SK-N-SH (cell line): Measurements from ENCODE around the gene FCHO1. TPM values are rescaled to one million over a fixed set of nuclear protein-coding genes. Genes with fewer than 3 reads are reported as not detected.

Source experiments
- CTCF ChIA-PET: fragments of 300-600, 350-600 bp; formaldehyde crosslinking; extraction: SDS; loops from one replicate; lab custom pipeline; 2021; lab: Yijun Ruan, JAX
- POLR2A ChIA-PET: fragments of 350-600 bp; sonication (Branson Sonifier 250); formaldehyde crosslinking; extraction: SDS; loops from one replicate; lab custom pipeline; 2020; ENCODE audit warnings: antibody characterized with exemption, inconsistent platforms; lab: Yijun Ruan, JAX
- DNase-seq: peaks from one replicate; pipeline ENCODE4 v3.0.0; 2012
- H2AFZ ChIP-seq: fragments of 200-600 bp; sonication (generic); 2 replicates; pipeline ENCODE4 v1.8.1; 2016; ENCODE audit warnings: antibody characterized with exemption, mild to moderate bottlenecking, low read depth
- H3F3A ChIP-seq: fragments of 200-600 bp; sonication (generic); replicated peaks from 2 replicates; pipeline ENCODE3; 2016; ENCODE audit warnings: antibody characterized with exemption, mild to moderate bottlenecking; ENCODE audit not compliant: insufficient read depth
- H3K27ac ChIP-seq, 2 experiments: fragments of 200-500 bp in 1 of 2; fragments of 200-600 bp in 1 of 2; sonication (Bioruptor generic) in 1 of 2; sonication (generic), shearing (Covaris generic) in 1 of 2; 2 replicates each; pipeline versions ENCODE4 v1.5.1 to v1.6.1; 2014 to 2016; ENCODE audit warnings: low read depth in 2 of 2, inconsistent platforms in 1 of 2, low read length in 1 of 2, mild to moderate bottlenecking in 1 of 2, mixed read lengths in 1 of 2
- H3K27me3 ChIP-seq: fragments of 200-600 bp; sonication (generic), shearing (Covaris generic); 2 replicates; pipeline ENCODE4 v1.6.1; 2016; ENCODE audit warnings: mixed run types; ENCODE audit not compliant: insufficient read depth
- H3K36me3 ChIP-seq, 2 experiments: fragments of 200-500 bp in 1 of 2; fragments of 200-600 bp in 1 of 2; sonication (Bioruptor generic) in 1 of 2; sonication (generic) in 1 of 2; replicated peaks in 1 of 2; 2 replicates each; pipeline versions ENCODE3 to v1.5.1; 2014 to 2016; ENCODE audit warnings: low read length in 1 of 2, mild to moderate bottlenecking in 1 of 2; ENCODE audit not compliant: insufficient read depth in 2 of 2, control insufficient read depth in 1 of 2
- H3K4me1 ChIP-seq, 2 experiments: fragments of 200-500 bp in 1 of 2; fragments of 200-600 bp in 1 of 2; sonication (Bioruptor generic) in 1 of 2; sonication (generic), shearing (Covaris generic) in 1 of 2; 2 replicates each; pipeline versions ENCODE4 v1.5.1 to v1.6.1; 2014 to 2016; ENCODE audit warnings: low read depth in 1 of 2, low read length in 1 of 2, mixed run types in 1 of 2; ENCODE audit not compliant: insufficient read depth in 2 of 2, control insufficient read depth in 1 of 2
- H3K4me2 ChIP-seq: fragments of 200-600 bp; sonication (generic), shearing (Covaris generic); 2 replicates; pipeline ENCODE4 v1.6.1; 2017; ENCODE audit warnings: mixed run types
- H3K4me3 ChIP-seq, 2 experiments: fragments of 200-500 bp in 1 of 2; fragments of 200-600 bp in 1 of 2; sonication (Bioruptor generic) in 1 of 2; sonication (generic), shearing (Covaris generic) in 1 of 2; 2 replicates each; pipeline versions ENCODE4 v1.5.1 to v1.8.1; 2014 to 2016; ENCODE audit warnings: low read depth in 2 of 2, inconsistent platforms in 1 of 2, low read length in 1 of 2, mild to moderate bottlenecking in 1 of 2, mixed read lengths in 1 of 2, moderate library complexity in 1 of 2
- H3K79me2 ChIP-seq: fragments of 200-600 bp; sonication (generic); 2 replicates; pipeline ENCODE4 v1.8.1; 2017; ENCODE audit warnings: mild to moderate bottlenecking; ENCODE audit not compliant: insufficient read depth
- H3K9ac ChIP-seq: fragments of 200-600 bp; sonication (generic); 2 replicates; pipeline ENCODE4 v1.6.1; 2017; ENCODE audit warnings: mixed run types
- H3K9me2 ChIP-seq: fragments of 200-600 bp; sonication (generic); 2 replicates; pipeline ENCODE4 v1.6.1; 2017; ENCODE audit warnings: mixed run types
- H3K9me3 ChIP-seq: fragments of 200-600 bp; sonication (generic); 2 replicates; pipeline ENCODE4 v1.6.1; 2017; ENCODE audit warnings: mixed run types, mild to moderate bottlenecking, moderate library complexity
- H4K20me1 ChIP-seq: fragments of 200-600 bp; sonication (generic); 2 replicates; pipeline ENCODE4 v1.6.1; 2017; ENCODE audit warnings: mild to moderate bottlenecking, mixed run types; ENCODE audit not compliant: insufficient read depth
- CHD2 ChIP-seq: fragments of 150-350 bp; IDR thresholded peaks from 2 replicates; pipeline ENCODE4 v1.6.1; 2018; ENCODE audit warnings: low read length; ENCODE audit not compliant: partially characterized antibody
- EP300 ChIP-seq, 2 experiments: IDR thresholded peaks; 2 replicates each; pipeline versions ENCODE4 v1.4.0 to v1.6.1; 2012; ENCODE audit warnings: borderline replicate concordance in 1 of 2, low read depth in 1 of 2, low read length in 1 of 2
- IRF3 ChIP-seq: fragments of 150-350 bp; IDR thresholded peaks from 2 replicates; pipeline ENCODE4 v1.6.1; 2016; ENCODE audit warnings: mild to moderate bottlenecking, low read depth, low read length
- MAX ChIP-seq: IDR thresholded peaks from 2 replicates; pipeline ENCODE4 v1.4.0; 2012; ENCODE audit warnings: low read depth
- MEF2A ChIP-seq: IDR thresholded peaks from 2 replicates; pipeline ENCODE4 v1.4.0; 2012; ENCODE audit warnings: low read depth, borderline replicate concordance
- MXI1 ChIP-seq: IDR thresholded peaks from 2 replicates; pipeline ENCODE4 v1.6.1; 2012; ENCODE audit warnings: mild to moderate bottlenecking, low read depth, low read length, improper control_type of control experiment
- NRF1 ChIP-seq: IDR thresholded peaks from 2 replicates; pipeline ENCODE4 v1.6.1; 2012; ENCODE audit warnings: low read depth, mild to moderate bottlenecking, low read length
- POLR2AphosphoS5 ChIP-seq: IDR thresholded peaks from 2 replicates; pipeline ENCODE4 v1.6.1; 2012; ENCODE audit warnings: low read depth, low read length
- RAD21 ChIP-seq: IDR thresholded peaks from 2 replicates; pipeline ENCODE4 v1.6.1; 2012; ENCODE audit warnings: mild to moderate bottlenecking, low read length
- RCOR1 ChIP-seq: fragments of 150-350 bp; IDR thresholded peaks from 2 replicates; pipeline ENCODE4 v1.6.1; 2017; ENCODE audit warnings: antibody characterized with exemption, low read length
- RFX5 ChIP-seq: IDR thresholded peaks from 2 replicates; pipeline ENCODE4 v1.6.1; 2012; ENCODE audit warnings: mild to moderate bottlenecking, improper control_type of control experiment, low read length
- RXRA ChIP-seq: IDR thresholded peaks from 2 replicates; pipeline ENCODE4 v1.4.0; 2012; ENCODE audit warnings: low read depth, mild to moderate bottlenecking, borderline replicate concordance
- SIN3A ChIP-seq: IDR thresholded peaks from 2 replicates; pipeline ENCODE4 v1.6.1; 2012; ENCODE audit warnings: low read depth, mild to moderate bottlenecking, low read length, moderate library complexity, borderline replicate concordance
- SMC3 ChIP-seq: IDR thresholded peaks from 2 replicates; pipeline ENCODE4 v1.6.1; 2012; ENCODE audit warnings: low read depth, low read length, improper control_type of control experiment
- TAF1 ChIP-seq: IDR thresholded peaks from 2 replicates; pipeline ENCODE4 v1.6.1; 2012; ENCODE audit warnings: low read depth, mild to moderate bottlenecking, low read length, moderate library complexity, borderline replicate concordance
- TEAD4 ChIP-seq: IDR thresholded peaks from 2 replicates; pipeline ENCODE4 v1.4.0; 2012; ENCODE audit warnings: mild to moderate bottlenecking, borderline replicate concordance; ENCODE audit not compliant: insufficient read depth
- YY1 ChIP-seq: IDR thresholded peaks from 2 replicates; pipeline ENCODE4 v1.4.0; 2012; ENCODE audit warnings: low read depth, mild to moderate bottlenecking
- ZBTB33 ChIP-seq: IDR thresholded peaks from 2 replicates; pipeline ENCODE4 v1.4.0; 2012; ENCODE audit warnings: low read depth, borderline replicate concordance
- WGBS: methylation state at CpG from one replicate; pipeline ENCODE4 v1.1.6; 2017; ENCODE audit warnings: low lambda C conversion rate; 5-methylcytosine and 5-hydroxymethylcytosine counted together
- polyA plus RNA-seq, 3 experiments: library from polyadenylated mRNA; depleted of rRNA; stranded (reverse); fragments of >200 nt; gene quantifications; 2 replicates each; pipeline ENCODE4 v1.2.3, GENCODE V29; 2012

The FCHO1 gene
- polyA plus RNA-seq, 1 of the 3 experiments (the other 2 are of a cell fraction) = 0.71 TPM

- WGBS = 72% methylated on average over 6 of the region's 6 CpGs
- H3K36me3 ChIP-seq = no peaks in the 10 kb centered on the region
- H3F3A ChIP-seq = no peaks in the 10 kb centered on the region
- peaks cover 13% of the 10 kb centered on the region for H3K27me3 ChIP-seq
- no peak overlapping the region for H3K4me2 ChIP-seq
- no peak overlapping the region for H3K27ac ChIP-seq
- no peak for DNase-seq
- H3K4me3 ChIP-seq = no peak overlapping the region
- TF ChIP-seq TEAD4 (no peak), TAF1 (no peak), RCOR1 (no peak), SMC3 (no peak), RXRA (no peak), RAD21 (no peak), RFX5 (no peak), POLR2AphosphoS5 (no peak), IRF3 (no peak), MXI1 (no peak), EP300 (IDR thresholded peaks at IDR 0.05; ENCODE audit: borderline replicate concordance in 1 of 2, low read depth in 1 of 2, low read length in 1 of 2) (no peak), ZBTB33 (no peak), CHD2 (no peak), YY1 (no peak), MEF2A (no peak), SIN3A (no peak), NRF1 (no peak), MAX (no peak)
- H3K79me2 ChIP-seq = no peaks in the 10 kb centered on the region
- H4K20me1 ChIP-seq = no peaks in the 10 kb centered on the region
- ChIA-PET POLR2A (no interaction called here), CTCF (interaction anchor here (0.8 to 3.0 kb wide), 5 partner anchors 11 to 92 kb away, joined by 3 to 15 read pairs (median 5); partner anchors contain the start of gene RPL18A)
- H3K9ac ChIP-seq = no peak overlapping the region
- no peak overlapping the region for H2AFZ ChIP-seq
- H3K9me2 ChIP-seq = no peaks in the 10 kb centered on the region
- H3K4me1 ChIP-seq = peaks cover 5 to 19% of the 10 kb centered on the region in 2 experiments; a peak in 2 of 4 replicates
- H3K9me3 ChIP-seq = no peaks in the 10 kb centered on the region
Measured at GRCh38 chr19:17796013-17796837, 44.9 kb downstream of the FCHO1 start.
